Smooth muscle cell (in vitro differentiated cells): ENCODE results near the gene CCL8. TPM values are rescaled to one million over a fixed set of nuclear protein-coding genes. Genes with fewer than 3 reads are reported as not detected.

ENCODE experiments used
- DNase-seq: peaks from one replicate; lab custom pipeline; 2025; ENCODE audit not compliant: unreplicated experiment; lab: John Stamatoyannopoulos, UW
- H2AFZ ChIP-seq: fragments of 200-600 bp; sonication (generic); 2 replicates; pipeline ENCODE4 v1.6.0; 2016; ENCODE audit warnings: antibody characterized with exemption, low read depth, mild to moderate bottlenecking
- H3F3A ChIP-seq: fragments of 200-600 bp; sonication (generic); 2 replicates; pipeline ENCODE4 v1.6.0; 2017; ENCODE audit warnings: antibody characterized with exemption, low read depth
- H3K27ac ChIP-seq: fragments of 200-600 bp; sonication (generic); 2 replicates; pipeline ENCODE4 v1.5.1; 2016; ENCODE audit warnings: low read depth, mild to moderate bottlenecking
- H3K27me3 ChIP-seq: fragments of 200-600 bp; sonication (generic); 2 replicates; pipeline ENCODE4 v1.6.1; 2016; ENCODE audit warnings: low read depth, mild to moderate bottlenecking
- H3K36me3 ChIP-seq: fragments of 200-600 bp; sonication (generic); 2 replicates; pipeline ENCODE4 v1.5.1; 2016; ENCODE audit warnings: low read depth
- H3K4me1 ChIP-seq: fragments of 200-600 bp; sonication (generic); 2 replicates; pipeline ENCODE4 v1.5.1; 2016; ENCODE audit warnings: low read depth
- H3K4me2 ChIP-seq: fragments of 200-600 bp; sonication (generic); 2 replicates; pipeline ENCODE4 v1.6.0; 2016; ENCODE audit warnings: mild to moderate bottlenecking
- H3K4me3 ChIP-seq: fragments of 200-600 bp; sonication (generic); 2 replicates; pipeline ENCODE4 v1.5.1; 2016; ENCODE audit warnings: mild to moderate bottlenecking
- H3K79me2 ChIP-seq: fragments of 200-600 bp; sonication (generic); 2 replicates; pipeline ENCODE4 v1.6.0; 2016; ENCODE audit warnings: low read depth, mild to moderate bottlenecking
- H3K9ac ChIP-seq: fragments of 200-600 bp; sonication (generic); 2 replicates; pipeline ENCODE4 v1.6.0; 2016; ENCODE audit warnings: low read depth
- H3K9me3 ChIP-seq: fragments of 200-600 bp; sonication (generic); replicated peaks from 2 replicates; pipeline ENCODE4 v1.5.1; 2016; ENCODE audit warnings: low read depth
- H4K20me1 ChIP-seq: fragments of 200-600 bp; sonication (generic); 2 replicates; pipeline ENCODE4 v1.6.0; 2016; ENCODE audit warnings: low read depth
- CTCF ChIP-seq: fragments of 200-600 bp; sonication (generic); IDR thresholded peaks from 2 replicates; pipeline ENCODE4 v1.5.1; 2017; ENCODE audit warnings: borderline replicate concordance, mild to moderate bottlenecking, antibody characterized with exemption; ENCODE audit not compliant: insufficient read depth, poor library complexity, severe bottlenecking
- WGBS: methylation state at CpG from one replicate; pipeline ENCODE4 v1.1.7; 2016; ENCODE audit warnings: low lambda C conversion rate; 5-methylcytosine and 5-hydroxymethylcytosine counted together
- polyA plus RNA-seq: library from polyadenylated mRNA; unstranded; fragments of >200 nt; fragmentation: Nextera tagmentation; extraction: Ambion mirVana; gene quantifications from 2 replicates; pipeline ENCODE4 v1.2.1, GENCODE V29; 2016
- total RNA-seq: library from RNA; depleted of rRNA; stranded (reverse); fragments of >200 nt; gene quantifications from 2 replicates; pipeline ENCODE4 v1.2.3, GENCODE V29; 2014

The CCL8 gene
- total and polyA plus RNA-seq, 2 experiments from 2014 or later = not detected

DNA sequence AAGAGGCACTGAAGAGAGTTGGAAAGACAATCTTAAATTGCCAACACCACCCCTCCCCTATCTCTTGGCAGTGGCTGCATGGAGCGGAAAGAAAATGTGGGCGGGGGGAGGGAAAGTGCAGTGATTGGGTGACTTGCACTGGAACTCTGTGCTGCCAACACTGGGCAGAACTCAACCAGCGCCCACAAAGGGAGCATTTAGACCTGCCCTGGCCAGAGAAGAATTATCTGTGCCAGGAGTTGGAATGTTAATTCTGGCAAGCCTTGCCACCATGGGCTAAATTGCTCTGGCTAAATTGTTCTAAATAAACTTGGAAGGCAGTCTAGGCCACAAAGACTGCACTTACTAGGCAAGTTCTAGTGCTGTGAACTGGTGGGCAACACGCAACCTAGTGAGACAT is 30.5 kb downstream of the CCL8 start:
- no peak for TF ChIP-seq CTCF
- no peaks in the 10 kb centered on the region for H3K27me3 ChIP-seq
- 77% methylated on average over 4 of the region's 4 CpGs for WGBS
- no peak overlapping the region for H3K9ac ChIP-seq
- no peaks in the 10 kb centered on the region for H4K20me1 ChIP-seq
- H3K79me2 ChIP-seq = no peaks in the 10 kb centered on the region
- no peaks in the 10 kb centered on the region for H3K9me3 ChIP-seq
- H3K36me3 ChIP-seq = no peaks in the 10 kb centered on the region
- H3K4me3 ChIP-seq = no peak overlapping the region
- no peak overlapping the region for H2AFZ ChIP-seq
- DNase-seq = no peak
- H3F3A ChIP-seq = no peaks in the 10 kb centered on the region
- H3K4me2 ChIP-seq = no peak overlapping the region
- no peaks in the 10 kb centered on the region for H3K4me1 ChIP-seq
- no peak overlapping the region for H3K27ac ChIP-seq

DNA sequence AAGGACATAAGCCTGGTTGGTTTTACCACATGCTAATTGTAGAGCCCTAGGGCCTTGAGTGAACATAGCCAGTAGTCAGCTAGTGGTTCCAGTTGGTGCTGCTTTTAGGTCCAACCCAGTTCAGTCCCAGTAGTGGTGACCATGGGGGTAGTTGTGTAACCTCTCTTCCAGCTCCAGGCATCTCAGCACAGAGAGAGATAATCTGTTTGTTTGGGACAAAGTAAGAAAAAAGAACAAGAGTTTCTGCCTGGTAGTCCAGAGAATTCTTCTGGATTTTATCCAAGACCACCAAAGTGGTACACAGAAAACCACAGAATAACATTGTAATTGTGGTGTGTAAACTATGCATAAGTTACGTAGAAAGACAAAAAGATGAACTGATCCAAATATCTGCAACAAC is 31.9 kb downstream of the CCL8 start:
- no peak overlapping the region for H3K27ac ChIP-seq
- H3K4me1 ChIP-seq = no peaks in the 10 kb centered on the region
- H3K36me3 ChIP-seq = no peaks in the 10 kb centered on the region
- H3K4me3 ChIP-seq = no peak overlapping the region
- H3K9ac ChIP-seq = no peak overlapping the region
- no peak overlapping the region for H3K4me2 ChIP-seq
- H3K9me3 ChIP-seq = no peaks in the 10 kb centered on the region
- no peak for TF ChIP-seq CTCF
- no peaks in the 10 kb centered on the region for H3K79me2 ChIP-seq
- no peaks in the 10 kb centered on the region for H4K20me1 ChIP-seq
- no peak for DNase-seq
- 63% methylated on average over 1 of the region's 1 CpG for WGBS
- H2AFZ ChIP-seq = no peak overlapping the region
- H3K27me3 ChIP-seq = no peaks in the 10 kb centered on the region
- no peaks in the 10 kb centered on the region for H3F3A ChIP-seq

DNA sequence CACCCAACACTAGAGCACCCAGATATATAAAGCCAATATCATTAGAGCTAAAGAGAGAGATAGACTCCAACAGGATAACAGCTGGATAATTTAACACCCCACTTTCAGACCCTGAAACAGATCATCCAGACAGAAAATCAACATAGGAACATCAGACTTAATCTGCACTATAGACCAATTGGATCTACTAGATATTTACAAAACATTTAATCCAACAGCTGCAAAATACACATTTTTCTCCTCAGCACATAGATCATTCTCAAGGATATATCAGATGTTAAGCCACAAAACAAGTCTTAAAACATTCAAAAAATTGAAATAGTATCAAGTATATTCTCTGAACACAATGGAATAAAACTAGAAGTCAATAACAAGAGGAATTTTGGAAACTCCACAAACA is 33.0 kb downstream of the CCL8 start:
- H3K27me3 ChIP-seq = no peaks in the 10 kb centered on the region
- no peak for DNase-seq

More for the DNA sequence above, 33.0 kb downstream of the CCL8 start:
- Histone ChIP-seq H3K9me3 (no peaks in the 10 kb centered on the region), H2AFZ (no peak overlapping the region), H3K36me3 (no peaks in the 10 kb centered on the region), H3F3A (no peaks in the 10 kb centered on the region), H3K4me1 (no peaks in the 10 kb centered on the region), H3K27ac (no peak overlapping the region), H3K79me2 (no peaks in the 10 kb centered on the region), H3K9ac (no peak overlapping the region), H3K4me2 (no peak overlapping the region), H3K4me3 (no peak overlapping the region), H4K20me1 (no peaks in the 10 kb centered on the region)
- no peak for TF ChIP-seq CTCF
